ENCODE data around the gene DOCK1. TPM values are rescaled to one million over a fixed set of nuclear protein-coding genes. Genes with fewer than 3 reads are reported as not detected.
A peak's percentile ranks its signal among the peaks of the same experiment; 100 is the strongest.

Gene DOCK1
- total RNA-seq, 4 donors from 2014 or later = 50.8 to 59.0 (median 53.6) TPM

GRCh38 chr10:127431525-127431924 lies 526.3 kb downstream of the DOCK1 start:
- TF ChIP-seq, protein P1, sequence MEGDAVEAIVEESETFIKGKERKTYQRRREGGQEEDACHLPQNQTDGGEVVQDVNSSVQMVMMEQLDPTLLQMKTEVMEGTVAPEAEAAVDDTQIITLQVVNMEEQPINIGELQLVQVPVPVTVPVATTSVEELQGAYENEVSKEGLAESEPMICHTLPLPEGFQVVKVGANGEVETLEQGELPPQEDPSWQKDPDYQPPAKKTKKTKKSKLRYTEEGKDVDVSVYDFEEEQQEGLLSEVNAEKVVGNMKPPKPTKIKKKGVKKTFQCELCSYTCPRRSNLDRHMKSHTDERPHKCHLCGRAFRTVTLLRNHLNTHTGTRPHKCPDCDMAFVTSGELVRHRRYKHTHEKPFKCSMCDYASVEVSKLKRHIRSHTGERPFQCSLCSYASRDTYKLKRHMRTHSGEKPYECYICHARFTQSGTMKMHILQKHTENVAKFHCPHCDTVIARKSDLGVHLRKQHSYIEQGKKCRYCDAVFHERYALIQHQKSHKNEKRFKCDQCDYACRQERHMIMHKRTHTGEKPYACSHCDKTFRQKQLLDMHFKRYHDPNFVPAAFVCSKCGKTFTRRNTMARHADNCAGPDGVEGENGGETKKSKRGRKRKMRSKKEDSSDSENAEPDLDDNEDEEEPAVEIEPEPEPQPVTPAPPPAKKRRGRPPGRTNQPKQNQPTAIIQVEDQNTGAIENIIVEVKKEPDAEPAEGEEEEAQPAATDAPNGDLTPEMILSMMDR (IDR thresholded peaks at IDR 0.05) = no peak
- no peak for TF ChIP-seq POLR2AphosphoS5 (IDR thresholded peaks at IDR 0.05)
- TF ChIP-seq EP300 (IDR thresholded peaks at IDR 0.05) = no peak
- no peak for TF ChIP-seq POLR2A (IDR thresholded peaks at IDR 0.05)
- peaks cover 0 to 92% of the 10 kb centered on the region in 2 donors for H3K36me3 ChIP-seq
- no peak overlapping the region for H3K27ac ChIP-seq
- H3K4me3 ChIP-seq = no peak overlapping the region
- no peak for ATAC-seq
- H3K4me1 ChIP-seq = no peaks in the 10 kb centered on the region
- 98 to 100% methylated on average over 1 to 7 of the region's 8 CpGs for WGBS, 2 donors (ENCODE audit: low coverage in 1 of 2)
- no peaks in the 10 kb centered on the region for H3K9me3 ChIP-seq
- no peaks in the 10 kb centered on the region for H3K27me3 ChIP-seq

DNA sequence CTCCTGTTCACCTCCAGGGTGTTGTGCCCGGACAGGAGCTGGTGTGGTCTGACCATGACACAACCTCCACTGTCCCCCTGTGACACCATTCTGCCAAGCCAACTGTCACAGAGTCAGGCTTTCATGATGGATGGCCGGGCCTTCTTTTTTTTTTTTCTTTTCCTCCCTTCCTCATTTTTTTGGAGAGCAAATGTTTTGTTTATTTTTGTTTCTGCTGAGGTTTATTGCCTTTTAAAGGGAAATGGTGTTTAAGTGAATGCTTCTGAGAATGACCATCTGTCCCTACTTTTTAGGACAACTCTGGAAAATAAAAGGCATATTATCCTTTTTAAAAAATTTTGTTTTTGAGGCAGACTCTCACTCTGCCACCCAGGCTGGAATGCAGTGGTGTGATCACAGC lies 528.8 kb downstream of the DOCK1 start:
- H3K36me3 ChIP-seq = peaks cover 0 to 85% of the 10 kb centered on the region in 2 donors
- no peaks in the 10 kb centered on the region for H3K4me1 ChIP-seq
- H3K27ac ChIP-seq = no peak overlapping the region
- 64 to 82% methylated on average over 2 of the region's 2 CpGs for WGBS, 2 donors (ENCODE audit: low coverage in 1 of 2)
- ATAC-seq = no peak
- no peaks in the 10 kb centered on the region for H3K27me3 ChIP-seq
- H3K4me3 ChIP-seq = no peak overlapping the region
- H3K9me3 ChIP-seq = no peaks in the 10 kb centered on the region
- TF ChIP-seq POLR2A (IDR thresholded peaks at IDR 0.05) (no peak), EP300 (IDR thresholded peaks at IDR 0.05) (no peak), POLR2AphosphoS5 (IDR thresholded peaks at IDR 0.05) (no peak)
- TF ChIP-seq, protein P1 (IDR thresholded peaks at IDR 0.05) = no peak

- 55 to 56% methylated on average over 7 of the region's 7 CpGs for WGBS, 2 donors (ENCODE audit: low coverage in 1 of 2)
- H3K36me3 ChIP-seq = peaks cover 0 to 85% of the 10 kb centered on the region in 2 donors
- no peaks in the 10 kb centered on the region for H3K9me3 ChIP-seq
- TF ChIP-seq POLR2AphosphoS5 (IDR thresholded peaks at IDR 0.05) (no peak), EP300 (IDR thresholded peaks at IDR 0.05) (no peak), POLR2A (IDR thresholded peaks at IDR 0.05) (no peak)
- TF ChIP-seq, protein P1 (IDR thresholded peaks at IDR 0.05) = no peak
- H3K4me1 ChIP-seq = no peaks in the 10 kb centered on the region
- H3K4me3 ChIP-seq = no peak overlapping the region
- no peak overlapping the region for H3K27ac ChIP-seq
- H3K27me3 ChIP-seq = no peaks in the 10 kb centered on the region
- no peak for ATAC-seq
Observed at GRCh38 chr10:127435246-127435645, 530.0 kb downstream of the DOCK1 start.

- Histone ChIP-seq H3K27ac (no peak overlapping the region), H3K9me3 (no peaks in the 10 kb centered on the region), H3K4me3 (no peak overlapping the region), H3K36me3 (peaks cover 0 to 85% of the 10 kb centered on the region in 2 donors), H3K27me3 (no peaks in the 10 kb centered on the region), H3K4me1 (no peaks in the 10 kb centered on the region)
- TF ChIP-seq POLR2AphosphoS5 (IDR thresholded peaks at IDR 0.05) (no peak), POLR2A (IDR thresholded peaks at IDR 0.05) (no peak), EP300 (IDR thresholded peaks at IDR 0.05) (no peak)
- TF ChIP-seq, protein P1 (IDR thresholded peaks at IDR 0.05) = no peak
- ATAC-seq = no peak
- 81 to 100% methylated on average over 2 to 7 of the region's 11 CpGs for WGBS, 2 donors (ENCODE audit: low coverage in 1 of 2)
Observed at GRCh38 chr10:127440371-127440770, 535.1 kb downstream of the DOCK1 start.

DNA sequence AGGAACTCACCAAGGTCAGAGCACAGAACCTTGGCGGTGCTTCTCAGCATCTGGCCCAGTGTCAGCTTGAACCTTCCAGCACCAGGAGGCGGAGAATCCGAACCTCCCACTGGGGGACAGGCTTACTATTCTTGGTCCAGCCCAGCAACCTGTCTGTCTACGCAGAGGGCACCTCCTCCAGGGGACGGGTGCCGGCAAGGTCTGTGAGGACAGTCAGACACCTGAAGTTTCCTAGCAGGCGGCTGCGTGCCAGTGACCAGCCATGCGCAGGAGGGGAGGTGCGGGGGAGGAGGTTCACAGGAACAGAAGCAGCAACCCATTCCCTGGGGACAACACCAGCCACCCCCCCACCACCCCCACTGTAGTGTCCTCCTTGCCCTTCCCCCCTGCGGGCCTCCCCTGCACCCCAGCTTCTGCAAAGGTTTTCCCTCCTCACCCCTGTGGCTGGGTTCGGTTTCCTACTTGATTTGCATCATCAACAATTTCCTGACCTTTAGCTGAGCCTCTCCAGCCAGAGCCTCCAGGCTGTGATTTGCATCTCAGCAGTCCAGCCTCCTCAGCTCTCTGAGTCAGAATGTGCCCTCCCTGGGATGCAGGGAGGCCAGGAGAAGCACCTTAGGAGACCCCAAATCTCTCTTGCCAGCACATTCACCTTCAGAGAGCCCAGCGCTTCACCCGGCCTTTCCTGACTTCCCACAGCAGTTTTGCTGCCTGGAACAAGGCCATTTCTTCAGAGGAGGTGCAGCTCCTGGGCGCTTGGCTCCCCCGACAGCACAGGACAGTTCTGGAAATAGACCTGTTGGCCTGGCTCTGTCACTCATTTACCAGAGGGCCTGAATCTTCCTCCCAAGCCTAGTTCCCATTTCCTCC lies 536.4 kb downstream of the DOCK1 start:
- H3K4me3 ChIP-seq = no peak overlapping the region
- peaks cover 0 to 92% of the 10 kb centered on the region in 2 donors for H3K36me3 ChIP-seq
- no peaks in the 10 kb centered on the region for H3K9me3 ChIP-seq
- WGBS, 2 donors (ENCODE audit: low coverage in 1 of 2) = 80% methylated on average over 4 of the region's 16 CpGs; no CpG with 5 or more reads in 1 of the 2 donors
- ATAC-seq = peak; percentile 16
- no peak overlapping the region for H3K27ac ChIP-seq
- H3K27me3 ChIP-seq = no peaks in the 10 kb centered on the region
- H3K4me1 ChIP-seq = no peaks in the 10 kb centered on the region
- TF ChIP-seq POLR2AphosphoS5 (IDR thresholded peaks at IDR 0.05) = no peak
- TF ChIP-seq POLR2A (IDR thresholded peaks at IDR 0.05) = no peak
- TF ChIP-seq, protein P1 (IDR thresholded peaks at IDR 0.05) = no peak
- no peak for TF ChIP-seq EP300 (IDR thresholded peaks at IDR 0.05)
